HEK293 (cell line): ENCODE measurements around the gene PRDX3.

Experiments used
- CTCF ChIP-seq: fragments of 450-650 bp; formaldehyde crosslinking; IDR thresholded peaks from 2 replicates; pipeline ENCODE4 v1.5.1; 2016; ENCODE audit warnings: missing biosample characterization, missing genetic modification characterization
- GLI4 ChIP-seq: fragments of 450-650 bp; formaldehyde crosslinking; IDR thresholded peaks from 2 replicates; pipeline ENCODE4 v1.5.1; 2016; ENCODE audit warnings: missing biosample characterization, missing genetic modification characterization
- PRDM10 ChIP-seq: fragments of 450-650 bp; formaldehyde crosslinking; IDR thresholded peaks from 2 replicates; pipeline ENCODE4 v1.5.1; 2016; ENCODE audit warnings: missing biosample characterization, missing genetic modification characterization
- TCF7L2 ChIP-seq: IDR thresholded peaks from 2 replicates; pipeline ENCODE4 v1.6.1; 2011; ENCODE audit warnings: low read depth, mild to moderate bottlenecking, inconsistent platforms, low read length, moderate library complexity, borderline replicate concordance
- ZBTB26 ChIP-seq: fragments of 450-650 bp; formaldehyde crosslinking; optimal IDR thresholded peaks from 2 replicates; pipeline ENCODE3; 2016; ENCODE audit warnings: missing biosample characterization, mild to moderate bottlenecking, missing genetic modification characterization
- ZNF121 ChIP-seq: fragments of 450-650 bp; formaldehyde crosslinking; IDR thresholded peaks from 2 replicates; pipeline ENCODE4 v1.5.1; 2016; ENCODE audit warnings: missing biosample characterization, missing genetic modification characterization
- ZNF133 ChIP-seq: fragments of 450-650 bp; formaldehyde crosslinking; IDR thresholded peaks from 2 replicates; pipeline ENCODE4 v1.5.1; 2016; ENCODE audit warnings: missing biosample characterization, missing genetic modification characterization
- ZNF214 ChIP-seq: fragments of 450-650 bp; formaldehyde crosslinking; IDR thresholded peaks from 2 replicates; pipeline ENCODE4 v1.5.1; 2017; ENCODE audit warnings: missing biosample characterization, mild to moderate bottlenecking, missing genetic modification characterization, borderline replicate concordance
- ZNF777 ChIP-seq: fragments of 450-650 bp; formaldehyde crosslinking; IDR thresholded peaks from 2 replicates; pipeline ENCODE4 v1.5.1; 2017; ENCODE audit warnings: missing biosample characterization, missing genetic modification characterization, borderline replicate concordance
- TF ChIP-seq, protein P1 (sequence below): fragments of 450-650 bp; formaldehyde crosslinking; IDR thresholded peaks from 2 replicates; pipeline ENCODE4 v1.5.1; 2016; ENCODE audit warnings: missing biosample characterization, missing genetic modification characterization, borderline replicate concordance
- TF ChIP-seq, protein P2 (sequence below): fragments of 450-650 bp; formaldehyde crosslinking; IDR thresholded peaks from 2 replicates; pipeline ENCODE4 v1.5.1; 2016; ENCODE audit warnings: missing biosample characterization, missing genetic modification characterization

- TF ChIP-seq CTCF (tag by site-specific recombination) (no peak), ZNF777 (tag by site-specific recombination) (no peak), ZNF214 (tag by site-specific recombination) (no peak), ZNF133 (no peak), ZBTB26 (tag by site-specific recombination) (no peak), PRDM10 (tag by site-specific recombination) (no peak), TCF7L2 (no peak), ZNF121 (tag by site-specific recombination) (no peak), GLI4 (tag by site-specific recombination) (no peak)
- TF ChIP-seq, protein P1, sequence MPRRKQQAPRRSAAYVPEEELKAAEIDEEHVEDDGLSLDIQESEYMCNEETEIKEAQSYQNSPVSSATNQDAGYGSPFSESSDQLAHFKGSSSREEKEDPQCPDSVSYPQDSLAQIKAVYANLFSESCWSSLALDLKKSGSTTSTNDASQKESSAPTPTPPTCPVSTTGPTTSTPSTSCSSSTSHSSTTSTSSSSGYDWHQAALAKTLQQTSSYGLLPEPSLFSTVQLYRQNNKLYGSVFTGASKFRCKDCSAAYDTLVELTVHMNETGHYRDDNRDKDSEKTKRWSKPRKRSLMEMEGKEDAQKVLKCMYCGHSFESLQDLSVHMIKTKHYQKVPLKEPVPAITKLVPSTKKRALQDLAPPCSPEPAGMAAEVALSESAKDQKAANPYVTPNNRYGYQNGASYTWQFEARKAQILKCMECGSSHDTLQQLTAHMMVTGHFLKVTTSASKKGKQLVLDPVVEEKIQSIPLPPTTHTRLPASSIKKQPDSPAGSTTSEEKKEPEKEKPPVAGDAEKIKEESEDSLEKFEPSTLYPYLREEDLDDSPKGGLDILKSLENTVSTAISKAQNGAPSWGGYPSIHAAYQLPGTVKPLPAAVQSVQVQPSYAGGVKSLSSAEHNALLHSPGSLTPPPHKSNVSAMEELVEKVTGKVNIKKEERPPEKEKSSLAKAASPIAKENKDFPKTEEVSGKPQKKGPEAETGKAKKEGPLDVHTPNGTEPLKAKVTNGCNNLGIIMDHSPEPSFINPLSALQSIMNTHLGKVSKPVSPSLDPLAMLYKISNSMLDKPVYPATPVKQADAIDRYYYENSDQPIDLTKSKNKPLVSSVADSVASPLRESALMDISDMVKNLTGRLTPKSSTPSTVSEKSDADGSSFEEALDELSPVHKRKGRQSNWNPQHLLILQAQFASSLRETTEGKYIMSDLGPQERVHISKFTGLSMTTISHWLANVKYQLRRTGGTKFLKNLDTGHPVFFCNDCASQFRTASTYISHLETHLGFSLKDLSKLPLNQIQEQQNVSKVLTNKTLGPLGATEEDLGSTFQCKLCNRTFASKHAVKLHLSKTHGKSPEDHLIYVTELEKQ (tag by site-specific recombination), result no peak
- TF ChIP-seq, protein P2, sequence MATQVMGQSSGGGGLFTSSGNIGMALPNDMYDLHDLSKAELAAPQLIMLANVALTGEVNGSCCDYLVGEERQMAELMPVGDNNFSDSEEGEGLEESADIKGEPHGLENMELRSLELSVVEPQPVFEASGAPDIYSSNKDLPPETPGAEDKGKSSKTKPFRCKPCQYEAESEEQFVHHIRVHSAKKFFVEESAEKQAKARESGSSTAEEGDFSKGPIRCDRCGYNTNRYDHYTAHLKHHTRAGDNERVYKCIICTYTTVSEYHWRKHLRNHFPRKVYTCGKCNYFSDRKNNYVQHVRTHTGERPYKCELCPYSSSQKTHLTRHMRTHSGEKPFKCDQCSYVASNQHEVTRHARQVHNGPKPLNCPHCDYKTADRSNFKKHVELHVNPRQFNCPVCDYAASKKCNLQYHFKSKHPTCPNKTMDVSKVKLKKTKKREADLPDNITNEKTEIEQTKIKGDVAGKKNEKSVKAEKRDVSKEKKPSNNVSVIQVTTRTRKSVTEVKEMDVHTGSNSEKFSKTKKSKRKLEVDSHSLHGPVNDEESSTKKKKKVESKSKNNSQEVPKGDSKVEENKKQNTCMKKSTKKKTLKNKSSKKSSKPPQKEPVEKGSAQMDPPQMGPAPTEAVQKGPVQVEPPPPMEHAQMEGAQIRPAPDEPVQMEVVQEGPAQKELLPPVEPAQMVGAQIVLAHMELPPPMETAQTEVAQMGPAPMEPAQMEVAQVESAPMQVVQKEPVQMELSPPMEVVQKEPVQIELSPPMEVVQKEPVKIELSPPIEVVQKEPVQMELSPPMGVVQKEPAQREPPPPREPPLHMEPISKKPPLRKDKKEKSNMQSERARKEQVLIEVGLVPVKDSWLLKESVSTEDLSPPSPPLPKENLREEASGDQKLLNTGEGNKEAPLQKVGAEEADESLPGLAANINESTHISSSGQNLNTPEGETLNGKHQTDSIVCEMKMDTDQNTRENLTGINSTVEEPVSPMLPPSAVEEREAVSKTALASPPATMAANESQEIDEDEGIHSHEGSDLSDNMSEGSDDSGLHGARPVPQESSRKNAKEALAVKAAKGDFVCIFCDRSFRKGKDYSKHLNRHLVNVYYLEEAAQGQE (tag by site-specific recombination), result no peak
Measured at GRCh38 chr10:119166564-119166963, 12.0 kb downstream of the PRDX3 start.
